Mesenchymal stem cell (in vitro differentiated cells and primary cell): Measurements from ENCODE around the gene FYN.

Experiments used
- DNase-seq: peaks from one replicate; pipeline ENCODE4 v3.0.0-alpha.2; 2013
- H2AFZ ChIP-seq: one replicate; pipeline ENCODE4 v1.6.1; 2013; ENCODE audit warnings: low read depth, mild to moderate bottlenecking, control low read depth, inconsistent platforms, low read length, moderate library complexity
- H2AK5ac ChIP-seq: 2 replicates; pipeline ENCODE4 v1.6.1; 2013; ENCODE audit warnings: low read length, moderate library complexity, mild to moderate bottlenecking, inconsistent platforms; ENCODE audit not compliant: severe bottlenecking
- H2BK120ac ChIP-seq: one replicate; pipeline ENCODE4 v1.6.1; 2013; ENCODE audit warnings: low read depth, mild to moderate bottlenecking, inconsistent platforms, low read length, moderate library complexity
- H2BK12ac ChIP-seq, 2 experiments: one replicate each; pipeline ENCODE4 v1.6.1; 2013; ENCODE audit warnings: inconsistent platforms in 2 of 2, low read length in 2 of 2, mild to moderate bottlenecking in 2 of 2, moderate library complexity in 2 of 2, control low read depth in 1 of 2
- H2BK15ac ChIP-seq: one replicate; pipeline ENCODE4 v1.6.1; 2013; ENCODE audit warnings: mild to moderate bottlenecking, low read depth, inconsistent platforms; ENCODE audit not compliant: poor library complexity, severe bottlenecking
- H2BK5ac ChIP-seq: 2 replicates; pipeline ENCODE4 v1.6.1; 2013; ENCODE audit warnings: low read depth, mild to moderate bottlenecking, low read length, control low read depth, inconsistent platforms; ENCODE audit not compliant: poor library complexity, severe bottlenecking
- H3K14ac ChIP-seq, 2 experiments: one replicate each; pipeline ENCODE4 v1.6.1; 2013; ENCODE audit warnings: inconsistent platforms in 2 of 2, low read length in 2 of 2, control low read depth in 1 of 2, mild to moderate bottlenecking in 1 of 2, moderate library complexity in 1 of 2
- H3K18ac ChIP-seq, 2 experiments: one replicate each; pipeline ENCODE4 v1.6.1; 2013; ENCODE audit warnings: inconsistent platforms in 2 of 2, low read length in 2 of 2, control low read depth in 1 of 2, low read depth in 1 of 2, mild to moderate bottlenecking in 1 of 2
- H3K23ac ChIP-seq, 2 experiments: one replicate each; pipeline ENCODE4 v1.6.1; 2013; ENCODE audit warnings: inconsistent platforms in 2 of 2, low read length in 2 of 2, mild to moderate bottlenecking in 2 of 2, moderate library complexity in 2 of 2, control low read depth in 1 of 2
- H3K27ac ChIP-seq: 2 replicates; pipeline ENCODE4 v1.5.1; 2013; ENCODE audit warnings: mild to moderate bottlenecking, moderate library complexity, low read length, control low read depth, inconsistent platforms; ENCODE audit not compliant: poor library complexity, severe bottlenecking
- H3K27me3 ChIP-seq, 2 experiments: 2 replicates each; pipeline versions ENCODE4 v1.6.1 to v1.7.0; 2013; ENCODE audit warnings: low read length in 2 of 2, mild to moderate bottlenecking in 2 of 2, moderate library complexity in 2 of 2, control low read depth in 1 of 2, inconsistent platforms in 1 of 2; ENCODE audit not compliant: control insufficient read depth in 1 of 2, insufficient read depth in 1 of 2
- H3K36me3 ChIP-seq, 2 experiments: 2 replicates each; pipeline versions ENCODE4 v1.6.1 to v1.7.0; 2013; ENCODE audit warnings: low read length in 2 of 2, control low read depth in 1 of 2, inconsistent platforms in 1 of 2, low read depth in 1 of 2, mild to moderate bottlenecking in 1 of 2; ENCODE audit not compliant: insufficient read depth in 2 of 2, control insufficient read depth in 1 of 2
- H3K4ac ChIP-seq, 2 experiments: one replicate each; pipeline ENCODE4 v1.6.1; 2013; ENCODE audit warnings: inconsistent platforms in 2 of 2, low read length in 2 of 2, mild to moderate bottlenecking in 2 of 2, moderate library complexity in 2 of 2, control low read depth in 1 of 2, low read depth in 1 of 2
- H3K4me1 ChIP-seq: 2 replicates; pipeline ENCODE4 v1.6.1; 2013; ENCODE audit warnings: low read depth, low read length, control low read depth; ENCODE audit not compliant: control insufficient read depth, insufficient read depth
- H3K4me2 ChIP-seq: 2 replicates; pipeline ENCODE4 v1.6.1; 2013; ENCODE audit warnings: low read length, mild to moderate bottlenecking, inconsistent platforms; ENCODE audit not compliant: poor library complexity, severe bottlenecking
- H3K4me3 ChIP-seq, 2 experiments: 2 replicates each; pipeline versions ENCODE4 v1.5.1 to v1.7.0; 2013; ENCODE audit warnings: low read length in 2 of 2, mild to moderate bottlenecking in 2 of 2, control low read depth in 1 of 2, low read depth in 1 of 2; ENCODE audit not compliant: insufficient read depth in 1 of 2
- H3K79me1 ChIP-seq: replicated peaks from 2 replicates; pipeline ENCODE4 v1.6.1; 2013; ENCODE audit warnings: mild to moderate bottlenecking, control low read depth, low read length, inconsistent platforms; ENCODE audit not compliant: poor library complexity, severe bottlenecking
- H3K9ac ChIP-seq: 2 replicates; pipeline ENCODE4 v1.7.0; 2013; ENCODE audit warnings: mild to moderate bottlenecking, low read length, moderate library complexity
- H3K9me3 ChIP-seq: 2 replicates; pipeline ENCODE4 v1.7.0; 2013; ENCODE audit warnings: mild to moderate bottlenecking, low read length; ENCODE audit not compliant: control insufficient read depth
- H4K8ac ChIP-seq: one replicate; pipeline ENCODE4 v1.6.1; 2013; ENCODE audit warnings: inconsistent platforms, mild to moderate bottlenecking, low read length, moderate library complexity
- H4K91ac ChIP-seq: one replicate; pipeline ENCODE4 v1.6.1; 2013; ENCODE audit warnings: mild to moderate bottlenecking, low read length, inconsistent platforms
- WGBS: methylation state at CpG from one replicate; pipeline ENCODE4 v1.1.7; 2013; ENCODE audit warnings: mixed read lengths; 5-methylcytosine and 5-hydroxymethylcytosine counted together

Gene FYN

DNA sequence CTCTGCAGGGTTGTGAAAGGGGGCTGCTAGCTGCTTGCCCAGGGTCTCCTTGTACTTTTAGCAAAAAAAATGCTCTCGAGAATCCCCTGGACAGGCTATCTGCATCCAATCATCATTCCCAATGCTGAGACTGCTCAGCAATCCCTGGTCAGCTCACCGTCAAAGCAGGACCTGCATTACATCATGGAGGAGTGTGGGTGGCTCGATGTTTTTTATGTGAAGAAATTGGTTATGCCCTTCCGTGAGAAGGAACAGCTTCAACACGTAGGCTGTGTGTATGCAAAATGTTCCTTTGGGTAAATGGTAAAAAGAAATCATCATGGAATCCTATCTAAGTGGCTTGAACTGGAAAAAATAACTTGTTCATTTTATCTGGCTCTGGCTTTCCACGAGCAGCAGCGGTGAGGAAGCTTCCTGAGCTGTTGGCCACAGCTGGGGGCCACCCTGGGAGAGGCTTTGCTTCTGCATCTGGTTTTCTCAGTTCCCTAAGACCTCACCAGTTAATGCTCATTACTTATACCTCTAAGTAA is 111.4 kb downstream of the FYN start:
- no peak overlapping the region for H2BK120ac ChIP-seq
- H3K4me3 ChIP-seq = no peak overlapping the region
- no peak overlapping the region for H2AFZ ChIP-seq
- H2BK12ac ChIP-seq = no peak overlapping the region
- H3K36me3 ChIP-seq = peaks cover 3 to 9% of the 10 kb centered on the region in 2 experiments
- no peak overlapping the region for H2AK5ac ChIP-seq
- H3K18ac ChIP-seq = no peak overlapping the region
- H3K23ac ChIP-seq = no peak overlapping the region
- no peak overlapping the region for H2BK15ac ChIP-seq
- no peak overlapping the region for H3K4ac ChIP-seq
- H3K79me1 ChIP-seq = peaks cover 19% of the 10 kb centered on the region
- no peak overlapping the region for H3K9ac ChIP-seq
- H2BK5ac ChIP-seq = no peak overlapping the region
- no peaks in the 10 kb centered on the region for H3K9me3 ChIP-seq
- no peak overlapping the region for H4K91ac ChIP-seq
- no peak overlapping the region for H3K4me2 ChIP-seq
- H3K27me3 ChIP-seq = no peaks in the 10 kb centered on the region
- no peak for DNase-seq
- H3K4me1 ChIP-seq = peaks cover 16% of the 10 kb centered on the region
- WGBS = 60% methylated on average over 6 of the region's 7 CpGs
- no peak overlapping the region for H3K27ac ChIP-seq
- H3K14ac ChIP-seq = no peak overlapping the region
- H4K8ac ChIP-seq = no peak overlapping the region

DNA sequence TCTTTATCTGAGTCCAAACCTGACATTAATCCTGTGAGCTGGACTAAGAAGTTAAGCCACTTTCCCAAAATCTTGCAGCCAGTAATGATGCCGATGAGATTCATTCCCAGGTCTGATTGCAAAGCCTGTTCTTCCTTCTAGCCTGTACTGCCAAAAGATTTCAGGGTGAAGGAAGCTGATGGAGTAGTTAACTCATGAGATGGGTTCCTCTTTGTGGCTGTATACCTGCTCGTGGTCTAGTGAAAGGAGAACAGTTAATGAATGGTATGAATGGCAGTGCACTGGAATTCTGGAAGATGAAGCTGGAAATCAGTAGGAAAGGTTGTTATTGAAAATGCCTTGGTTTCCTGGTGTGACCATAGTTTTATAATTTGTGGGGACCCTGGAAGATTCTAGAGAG is 112.0 kb downstream of the FYN start:
- Histone ChIP-seq H3K23ac (no peak overlapping the region), H3K4me3 (no peak overlapping the region), H3K18ac (no peak overlapping the region), H3K36me3 (peaks cover 3 to 9% of the 10 kb centered on the region in 2 experiments), H2BK15ac (no peak overlapping the region), H3K9ac (peak overlapping the region; percentile 84), H2BK120ac (no peak overlapping the region), H3K27me3 (no peaks in the 10 kb centered on the region), H2AK5ac (no peak overlapping the region), H4K91ac (no peak overlapping the region), H3K79me1 (peaks cover 17% of the 10 kb centered on the region), H3K14ac (no peak overlapping the region), H3K4me1 (peaks cover 16% of the 10 kb centered on the region), H2BK5ac (no peak overlapping the region), H2AFZ (no peak overlapping the region), H2BK12ac (no peak overlapping the region), H3K9me3 (no peaks in the 10 kb centered on the region), H3K27ac (no peak overlapping the region), H3K4me2 (no peak overlapping the region), H4K8ac (no peak overlapping the region), H3K4ac (peak overlapping the region in 1 of 2 experiments; percentile 47)
- DNase-seq = no peak
- 92% methylated on average over 2 of the region's 2 CpGs for WGBS

DNA sequence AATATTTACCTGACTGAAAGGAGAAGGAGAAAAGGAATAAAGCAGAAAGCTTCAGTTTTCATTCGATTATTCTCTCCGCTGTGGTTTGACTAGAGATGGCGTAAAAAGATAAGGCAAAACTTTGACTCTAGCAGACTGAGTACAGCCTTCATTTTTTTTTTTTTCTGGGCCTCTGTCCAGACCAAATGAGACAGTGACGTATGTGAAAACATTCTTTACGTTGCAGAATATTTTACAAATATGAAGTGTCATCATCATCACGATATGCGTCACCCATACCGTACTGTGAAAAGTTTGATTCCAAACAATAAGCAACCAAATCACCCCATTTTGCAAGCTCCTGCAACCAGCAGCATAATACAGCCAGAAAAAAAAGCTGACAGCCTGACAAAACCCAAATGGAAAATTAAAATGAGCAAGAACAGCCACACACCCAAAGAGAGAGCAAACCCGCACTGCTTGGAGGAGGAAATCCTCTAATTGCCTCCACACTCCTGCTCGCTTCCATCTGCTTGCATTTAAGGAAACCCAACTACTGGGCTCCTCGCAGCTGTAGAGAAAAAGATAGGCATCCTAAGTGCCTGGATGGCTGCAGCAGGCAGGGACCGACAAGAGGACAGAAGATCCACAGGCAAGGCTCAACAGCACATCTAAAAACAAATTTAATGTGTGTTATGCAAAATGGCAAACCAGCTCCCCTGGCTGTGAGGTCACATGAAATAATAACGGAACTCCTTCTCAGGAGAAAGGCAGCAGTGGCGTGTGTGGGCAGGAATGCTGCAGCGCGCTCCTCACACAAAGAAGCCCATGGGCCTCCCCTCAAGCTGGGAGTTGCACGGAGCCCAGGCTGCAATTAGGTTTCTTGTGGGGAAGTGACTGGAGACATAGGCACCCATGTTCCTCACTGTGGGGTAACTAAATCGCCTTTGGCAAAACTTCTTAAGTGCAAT is 113.1 kb downstream of the FYN start:
- H2AK5ac ChIP-seq = no peak overlapping the region
- no peaks in the 10 kb centered on the region for H3K9me3 ChIP-seq
- H3K9ac ChIP-seq = peak overlapping the region; percentile 84
- H3K4ac ChIP-seq = no peak overlapping the region
- H3K4me3 ChIP-seq = peak overlapping the region in 1 of 2 experiments; percentile 34
- H3K27me3 ChIP-seq = no peaks in the 10 kb centered on the region
- H3K4me1 ChIP-seq = peaks cover 12% of the 10 kb centered on the region
- H3K4me2 ChIP-seq = no peak overlapping the region
- H3K36me3 ChIP-seq = peaks cover 3 to 9% of the 10 kb centered on the region in 2 experiments
- H3K27ac ChIP-seq = no peak overlapping the region
- H3K18ac ChIP-seq = no peak overlapping the region
- H3K79me1 ChIP-seq = peaks cover 14% of the 10 kb centered on the region
- no peak overlapping the region for H2BK15ac ChIP-seq
- WGBS = 84% methylated on average over 18 of the region's 18 CpGs
- peak overlapping the region; percentile 11 for H4K91ac ChIP-seq
- H4K8ac ChIP-seq = no peak overlapping the region
- H3K14ac ChIP-seq = no peak overlapping the region
- H2BK5ac ChIP-seq = no peak overlapping the region
- H2AFZ ChIP-seq = no peak overlapping the region
- H3K23ac ChIP-seq = no peak overlapping the region
- DNase-seq = no peak
- no peak overlapping the region for H2BK120ac ChIP-seq
- H2BK12ac ChIP-seq = no peak overlapping the region

DNA sequence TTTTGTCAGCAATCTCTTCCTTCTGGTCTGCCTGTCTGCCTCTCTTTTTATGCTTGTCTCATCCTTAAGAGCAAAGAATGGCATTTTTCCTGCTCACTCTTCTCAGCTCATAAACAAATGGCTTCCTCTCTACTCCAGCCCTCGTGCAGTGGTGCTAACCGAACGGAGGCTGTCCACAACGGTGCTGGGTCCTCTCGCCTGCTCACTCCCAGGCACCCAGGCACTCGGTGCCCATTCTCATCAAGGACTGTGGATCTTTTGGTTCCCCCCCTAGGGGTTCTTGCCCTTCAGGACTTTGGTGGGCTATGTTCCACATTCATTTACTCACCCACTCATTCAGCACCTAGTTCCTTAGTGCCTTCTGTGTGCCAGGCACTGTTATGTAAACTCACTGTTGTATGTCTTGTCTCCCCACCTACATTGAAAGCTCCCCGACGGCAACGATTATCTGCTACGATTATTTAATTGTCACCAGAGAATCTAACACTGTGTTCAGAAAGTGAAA is 113.9 kb downstream of the FYN start:
- H2BK120ac ChIP-seq = no peak overlapping the region
- H3K79me1 ChIP-seq = peaks cover 12% of the 10 kb centered on the region
- no peak overlapping the region for H3K27ac ChIP-seq
- H3K23ac ChIP-seq = no peak overlapping the region
- peak overlapping the region; percentile 84 for H3K9ac ChIP-seq
- H4K91ac ChIP-seq = no peak overlapping the region
- H2BK15ac ChIP-seq = no peak overlapping the region
- H3K14ac ChIP-seq = no peak overlapping the region
- no peak overlapping the region for H2BK12ac ChIP-seq
- peak overlapping the region in 1 of 2 experiments; percentile 52 for H3K18ac ChIP-seq
- H3K4me1 ChIP-seq = peaks cover 8% of the 10 kb centered on the region
- H2AFZ ChIP-seq = no peak overlapping the region
- H2BK5ac ChIP-seq = no peak overlapping the region
- peak overlapping the region in 1 of 2 experiments; percentile 34 for H3K4me3 ChIP-seq
- 59% methylated on average over 10 of the region's 10 CpGs for WGBS
- H3K9me3 ChIP-seq = no peaks in the 10 kb centered on the region
- peak overlapping the region; percentile 6 to 8 for H3K4ac ChIP-seq
- no peak for DNase-seq
- no peak overlapping the region for H3K4me2 ChIP-seq
- peaks cover 0 to 9% of the 10 kb centered on the region in 2 experiments for H3K36me3 ChIP-seq
- peak overlapping the region; percentile 82 for H4K8ac ChIP-seq
- H2AK5ac ChIP-seq = no peak overlapping the region
- H3K27me3 ChIP-seq = no peaks in the 10 kb centered on the region
